AG04449 (cell line): Measurements from ENCODE around the gene TGFBR3.

Experiments used
- CTCF ChIA-PET: fragments of 350-600 bp; formaldehyde crosslinking; extraction: SDS; loops from one replicate; lab custom pipeline; 2021; ENCODE audit warnings: antibody characterized with exemption; lab: Yijun Ruan, JAX
- POLR2A ChIA-PET: fragments of 400-600, 350-600 bp; formaldehyde crosslinking; extraction: SDS; loops from one replicate; lab custom pipeline; 2020; ENCODE audit warnings: antibody characterized with exemption, inconsistent platforms; lab: Yijun Ruan, JAX
- DNase-seq: peaks from one replicate; pipeline ENCODE4 v3.0.0-alpha.2; 2010; ENCODE audit warnings: low read depth, low spot score
- H3K4me3 ChIP-seq: 2 replicates; pipeline ENCODE4 v1.5.1; 2011; ENCODE audit warnings: low read depth, mild to moderate bottlenecking, control low read depth, low read length
- TF ChIP-seq, protein P1 (sequence below): IDR thresholded peaks from one replicate; pipeline ENCODE4 v1.5.1; 2011; ENCODE audit warnings: mild to moderate bottlenecking, moderate library complexity, low read length, control low read depth, inconsistent platforms; ENCODE audit not compliant: insufficient read depth; ENCODE audit errors: missing control alignments

Gene TGFBR3

DNA sequence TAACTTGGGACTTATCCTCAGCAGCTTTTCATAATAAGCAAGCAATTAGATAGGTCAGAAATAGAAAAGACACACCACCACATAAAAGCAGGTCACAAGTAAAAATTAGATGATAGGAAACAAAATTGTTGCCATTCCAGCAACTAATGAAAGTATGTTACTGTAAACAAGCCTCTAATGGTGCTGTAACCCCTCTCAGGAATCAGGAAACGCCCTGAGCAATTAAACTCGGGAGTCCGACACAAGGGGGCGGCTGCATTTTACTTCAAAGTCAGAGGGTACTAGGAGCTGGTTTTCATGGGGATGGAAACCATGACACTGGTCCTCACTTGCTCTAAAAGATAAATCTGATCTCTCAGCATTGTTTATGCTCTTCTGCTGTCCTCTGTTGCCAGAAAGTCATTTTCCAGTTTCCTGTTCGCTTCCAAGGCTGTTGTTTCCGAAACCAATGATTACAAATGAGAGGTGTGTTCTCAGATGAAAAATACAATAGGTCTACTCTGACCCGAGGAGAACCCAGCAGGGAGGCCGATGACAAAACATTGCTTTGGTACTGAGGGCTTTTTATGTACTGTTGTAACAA, 93.4 kb downstream of the TGFBR3 start:
- TF ChIP-seq, protein P1, sequence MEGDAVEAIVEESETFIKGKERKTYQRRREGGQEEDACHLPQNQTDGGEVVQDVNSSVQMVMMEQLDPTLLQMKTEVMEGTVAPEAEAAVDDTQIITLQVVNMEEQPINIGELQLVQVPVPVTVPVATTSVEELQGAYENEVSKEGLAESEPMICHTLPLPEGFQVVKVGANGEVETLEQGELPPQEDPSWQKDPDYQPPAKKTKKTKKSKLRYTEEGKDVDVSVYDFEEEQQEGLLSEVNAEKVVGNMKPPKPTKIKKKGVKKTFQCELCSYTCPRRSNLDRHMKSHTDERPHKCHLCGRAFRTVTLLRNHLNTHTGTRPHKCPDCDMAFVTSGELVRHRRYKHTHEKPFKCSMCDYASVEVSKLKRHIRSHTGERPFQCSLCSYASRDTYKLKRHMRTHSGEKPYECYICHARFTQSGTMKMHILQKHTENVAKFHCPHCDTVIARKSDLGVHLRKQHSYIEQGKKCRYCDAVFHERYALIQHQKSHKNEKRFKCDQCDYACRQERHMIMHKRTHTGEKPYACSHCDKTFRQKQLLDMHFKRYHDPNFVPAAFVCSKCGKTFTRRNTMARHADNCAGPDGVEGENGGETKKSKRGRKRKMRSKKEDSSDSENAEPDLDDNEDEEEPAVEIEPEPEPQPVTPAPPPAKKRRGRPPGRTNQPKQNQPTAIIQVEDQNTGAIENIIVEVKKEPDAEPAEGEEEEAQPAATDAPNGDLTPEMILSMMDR = no peak
- POLR2A ChIA-PET = no interaction called here
- CTCF ChIA-PET = interaction anchor here (0.9 to 2.2 kb wide), 6 partner anchors 10 to 284 kb away, joined by 3 to 13 read pairs (median 4); no protein-coding TSS in a partner anchor
- no peak overlapping the region for H3K4me3 ChIP-seq
- no peak for DNase-seq

DNA sequence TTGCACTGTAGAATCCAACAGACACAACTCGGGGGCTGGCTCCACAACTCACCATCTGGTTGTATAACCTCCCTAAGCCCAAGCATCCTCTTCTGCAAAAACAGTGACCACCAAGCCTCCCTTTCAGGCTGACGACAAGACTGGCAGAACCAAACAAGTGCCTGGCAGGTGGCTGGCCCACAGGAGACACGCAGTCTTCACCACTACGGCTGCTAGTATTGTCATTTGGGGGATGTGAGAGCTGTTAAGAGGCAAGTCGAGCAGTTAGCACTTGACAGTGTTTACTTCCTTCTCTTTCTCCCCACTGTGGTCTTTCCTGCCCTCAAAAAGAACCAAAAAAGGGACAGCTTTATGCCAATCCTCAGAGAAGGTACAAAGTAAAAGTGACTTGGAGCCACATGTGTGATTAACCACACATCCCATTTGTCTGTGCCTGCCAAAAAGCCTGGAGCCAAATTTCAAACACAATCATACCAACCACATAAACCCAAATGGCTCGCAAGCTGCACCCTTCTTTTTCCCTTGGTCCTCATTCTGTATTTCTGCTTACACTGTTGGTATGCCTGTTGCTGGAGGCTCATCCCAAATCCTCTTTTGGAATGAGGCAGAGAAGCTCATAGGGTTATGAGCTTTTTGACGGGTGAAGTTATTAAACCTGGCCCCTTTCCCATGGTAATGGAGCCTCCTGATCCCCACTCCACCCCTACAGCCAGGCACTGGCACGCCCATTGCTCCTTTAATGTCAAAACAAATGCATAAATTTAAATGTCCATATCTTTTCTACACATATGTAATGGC, 94.1 kb downstream of the TGFBR3 start:
- DNase-seq = no peak
- TF ChIP-seq, protein P1 = no peak
- H3K4me3 ChIP-seq = no peak overlapping the region
- ChIA-PET POLR2A (no interaction called here), CTCF (interaction anchor here (0.9 to 2.2 kb wide), 7 partner anchors 9 to 284 kb away, joined by 3 to 13 read pairs (median 4); no protein-coding TSS in a partner anchor)

DNA sequence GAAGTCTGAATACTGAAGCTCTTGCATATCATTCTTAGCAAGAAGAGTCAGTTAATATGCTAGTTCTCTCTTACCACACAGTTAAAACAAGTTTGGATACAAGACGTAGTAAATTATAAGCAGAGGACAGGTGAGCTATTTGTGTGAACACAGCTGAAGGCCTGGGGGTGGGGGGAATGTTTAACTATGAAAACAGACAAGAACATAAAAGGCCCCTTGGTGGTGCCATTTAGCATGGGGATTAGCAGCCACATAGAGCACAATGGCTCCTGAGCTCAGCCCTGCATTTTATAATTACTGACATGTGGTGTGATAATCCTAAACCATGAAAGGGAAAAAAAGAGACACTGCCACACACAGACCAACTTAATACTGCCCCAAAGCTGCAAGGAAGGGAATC, 94.8 kb downstream of the TGFBR3 start:
- TF ChIP-seq, protein P1 = no peak
- ChIA-PET POLR2A (no interaction called here), CTCF (interaction anchor here (1.0 to 1.5 kb wide), 2 partner anchors 15 to 249 kb away, joined by 3 read pairs; no protein-coding TSS in a partner anchor)
- no peak for DNase-seq
- no peak overlapping the region for H3K4me3 ChIP-seq

DNA sequence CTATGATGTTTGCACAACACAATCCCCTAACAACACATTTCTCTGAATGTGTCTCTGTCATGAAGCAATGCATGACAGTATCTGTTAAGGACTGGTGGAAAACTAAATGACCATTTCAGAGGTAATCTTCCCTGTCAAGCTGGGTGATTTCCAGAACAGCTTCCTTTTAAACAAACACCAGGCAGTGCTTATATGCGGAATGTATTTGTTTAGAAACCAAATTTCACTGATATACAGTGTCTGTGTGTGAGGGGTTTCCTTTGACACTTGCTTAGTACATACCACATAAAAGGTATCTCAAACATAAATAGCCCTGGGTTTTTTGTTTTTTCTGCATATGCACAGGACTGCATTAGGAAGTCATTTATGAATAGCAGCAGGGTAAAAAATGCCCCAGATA, 95.6 kb downstream of the TGFBR3 start:
- DNase-seq = no peak
- ChIA-PET CTCF (interaction anchor here (1.0 to 1.5 kb wide), 2 partner anchors 15 to 248 kb away, joined by 3 read pairs; no protein-coding TSS in a partner anchor), POLR2A (no interaction called here)

DNA sequence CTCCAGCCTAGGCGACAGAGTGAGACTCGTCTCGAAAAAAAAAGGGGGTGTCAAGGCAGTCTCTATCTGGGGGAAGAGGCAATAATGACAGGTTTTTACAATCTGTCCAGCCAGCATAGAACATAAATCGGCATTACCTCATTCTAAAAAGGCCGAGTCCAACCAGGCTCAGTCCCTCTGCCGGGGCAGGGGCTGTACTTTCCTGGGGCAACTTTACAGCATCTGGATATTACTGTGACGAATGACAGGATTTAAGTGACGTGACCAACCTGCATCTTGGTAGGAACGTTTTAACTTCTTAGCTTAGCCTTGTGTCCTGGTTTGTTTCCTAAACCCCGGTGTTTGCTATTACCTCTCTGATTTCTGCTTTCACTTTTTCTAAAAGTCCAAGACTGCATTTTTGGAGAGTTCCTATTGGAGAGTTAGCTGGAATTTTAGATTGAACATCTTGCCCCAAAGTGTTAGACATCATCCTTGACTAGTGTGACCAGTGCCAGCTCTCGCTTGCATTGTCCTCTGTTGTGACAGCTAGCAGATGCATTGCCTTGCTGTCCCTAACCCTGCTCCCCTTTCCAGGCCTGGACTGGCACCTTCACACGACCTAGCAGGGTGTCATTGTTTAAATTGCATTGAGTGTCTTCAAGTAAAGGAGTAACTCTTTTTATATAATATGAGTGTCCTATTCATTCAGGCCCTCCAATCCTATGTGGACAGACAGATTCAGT, 96.5 kb downstream of the TGFBR3 start:
- POLR2A ChIA-PET = no interaction called here
- CTCF ChIA-PET = no interaction called here
- TF ChIP-seq, protein P1 = no peak
- no peak for DNase-seq
- H3K4me3 ChIP-seq = no peak overlapping the region

More for the DNA sequence above, 95.6 kb downstream of the TGFBR3 start:
- H3K4me3 ChIP-seq = no peak overlapping the region
- TF ChIP-seq, protein P1 = no peak
